H9 (cell line): ENCODE data around the gene RGS3. TPM values are rescaled to one million over a fixed set of nuclear protein-coding genes. Genes with fewer than 3 reads are reported as not detected.
A peak's percentile ranks its signal among the peaks of the same experiment; 100 is the strongest.

Source experiments
- DNase-seq: peaks from one replicate; pipeline ENCODE4 v3.0.0-alpha.2; 2017
- H2AFZ ChIP-seq: one replicate; pipeline ENCODE4 v1.6.1; 2013; ENCODE audit warnings: mild to moderate bottlenecking, low read length, control low read depth, moderate library complexity
- H2AK5ac ChIP-seq: 2 replicates; pipeline ENCODE4 v1.6.1; 2013; ENCODE audit warnings: low read length, control low read depth, mixed read lengths; ENCODE audit not compliant: insufficient read length
- H2BK120ac ChIP-seq: one replicate; pipeline ENCODE4 v1.6.1; 2013; ENCODE audit warnings: low read depth, mild to moderate bottlenecking, low read length, control low read depth, inconsistent platforms; ENCODE audit not compliant: poor library complexity, severe bottlenecking
- H2BK12ac ChIP-seq: 2 replicates; pipeline ENCODE4 v1.6.1; 2013; ENCODE audit warnings: low read length, control low read depth, mixed read lengths, low read depth; ENCODE audit not compliant: insufficient read length
- H2BK15ac ChIP-seq: 2 replicates; pipeline ENCODE4 v1.6.1; 2013; ENCODE audit warnings: low read depth, low read length, control low read depth
- H2BK20ac ChIP-seq: one replicate; pipeline ENCODE4 v1.6.1; 2013; ENCODE audit warnings: low read depth, mild to moderate bottlenecking, low read length, control low read depth, inconsistent platforms; ENCODE audit not compliant: poor library complexity, severe bottlenecking
- H2BK5ac ChIP-seq: 2 replicates; pipeline ENCODE4 v1.6.1; 2013; ENCODE audit warnings: low read length, control low read depth, mixed read lengths; ENCODE audit not compliant: insufficient read length
- H3K14ac ChIP-seq: 2 replicates; pipeline ENCODE4 v1.6.1; 2013; ENCODE audit warnings: low read length, control low read depth; ENCODE audit not compliant: insufficient read depth
- H3K18ac ChIP-seq: 2 replicates; pipeline ENCODE4 v1.6.1; 2013; ENCODE audit warnings: low read depth, mild to moderate bottlenecking, mixed read lengths, low read length, control low read depth; ENCODE audit not compliant: insufficient read length
- H3K23ac ChIP-seq: 2 replicates; pipeline ENCODE4 v1.6.1; 2013; ENCODE audit warnings: low read length, control low read depth, mixed read lengths, low read depth; ENCODE audit not compliant: insufficient read length
- H3K23me2 ChIP-seq: 2 replicates; pipeline ENCODE4 v1.6.1; 2013; ENCODE audit warnings: low read depth, mild to moderate bottlenecking, mixed read lengths, low read length, control low read depth; ENCODE audit not compliant: insufficient read length, poor library complexity, severe bottlenecking
- H3K27ac ChIP-seq: 2 replicates; pipeline ENCODE4 v1.5.1; 2013; ENCODE audit warnings: low read length, control low read depth, mixed read lengths, low read depth; ENCODE audit not compliant: insufficient read length
- H3K27me3 ChIP-seq: 2 replicates; pipeline ENCODE4 v1.6.1; 2013; ENCODE audit warnings: low read length, control low read depth, inconsistent platforms; ENCODE audit not compliant: insufficient read depth
- H3K4ac ChIP-seq: 2 replicates; pipeline ENCODE4 v1.6.1; 2013; ENCODE audit warnings: low read depth, mild to moderate bottlenecking, control low read depth, inconsistent platforms, low read length, moderate library complexity
- H3K4me1 ChIP-seq: 2 replicates; pipeline ENCODE4 v1.6.1; 2013; ENCODE audit warnings: low read length, control low read depth, inconsistent platforms; ENCODE audit not compliant: insufficient read depth
- H3K4me2 ChIP-seq: 2 replicates; pipeline ENCODE4 v1.6.1; 2013; ENCODE audit warnings: low read length, control low read depth, mixed read lengths; ENCODE audit not compliant: insufficient read length, insufficient read depth
- H3K56ac ChIP-seq: 2 replicates; pipeline ENCODE4 v1.6.1; 2013; ENCODE audit warnings: low read depth, mild to moderate bottlenecking, mixed read lengths, low read length, control low read depth; ENCODE audit not compliant: insufficient read length
- H3K79me1 ChIP-seq: 2 replicates; pipeline ENCODE4 v1.6.1; 2013; ENCODE audit warnings: low read depth, mild to moderate bottlenecking, moderate library complexity, low read length, control low read depth, inconsistent platforms; ENCODE audit not compliant: insufficient read depth, poor library complexity, severe bottlenecking
- H3K79me2 ChIP-seq: 2 replicates; pipeline ENCODE4 v1.6.1; 2013; ENCODE audit warnings: low read length, control low read depth, inconsistent platforms; ENCODE audit not compliant: insufficient read depth
- H3K9ac ChIP-seq: 2 replicates; pipeline ENCODE4 v1.6.1; 2013; ENCODE audit warnings: low read length, control low read depth, mixed read lengths; ENCODE audit not compliant: insufficient read length; ENCODE audit errors: extremely low read depth
- H3K9me3 ChIP-seq: one replicate; pipeline ENCODE4 v1.6.1; 2013; ENCODE audit warnings: low read depth, low read length, inconsistent platforms; ENCODE audit not compliant: control insufficient read depth
- H3T11ph ChIP-seq: one replicate; pipeline ENCODE4 v1.6.1; 2013; ENCODE audit warnings: mild to moderate bottlenecking, low read length, control low read depth, inconsistent platforms
- H4K20me1 ChIP-seq: one replicate; pipeline ENCODE4 v1.6.1; 2013; ENCODE audit not compliant: control insufficient read depth, insufficient read length, insufficient read depth
- H4K5ac ChIP-seq: 2 replicates; pipeline ENCODE4 v1.6.1; 2013; ENCODE audit warnings: low read depth, mild to moderate bottlenecking, mixed read lengths, low read length, control low read depth; ENCODE audit not compliant: insufficient read length
- H4K8ac ChIP-seq: replicated peaks from 2 replicates; pipeline ENCODE4 v1.6.1; 2013; ENCODE audit warnings: low read length, control low read depth, mixed read lengths, low read depth; ENCODE audit not compliant: insufficient read length
- H4K91ac ChIP-seq: 2 replicates; pipeline ENCODE4 v1.6.1; 2013; ENCODE audit warnings: low read depth, mild to moderate bottlenecking, moderate library complexity, mixed read lengths, low read length, control low read depth; ENCODE audit not compliant: insufficient read length
- H3K27ac Mint-ChIP-seq, 3 experiments: 2 replicates in 2 of 3; 3 replicates in 1 of 3; pipeline ENCODE4 v1.8.0; 2020 to 2021; ENCODE audit warnings: mixed read lengths in 3 of 3, mild to moderate bottlenecking in 1 of 3, moderate library complexity in 1 of 3
- H3K27me3 Mint-ChIP-seq: 2 replicates; pipeline ENCODE4 v1.8.0; 2021; ENCODE audit warnings: low read depth, mild to moderate bottlenecking, moderate library complexity, mixed read lengths
- H3K36me3 Mint-ChIP-seq, 3 experiments: 2 replicates in 2 of 3; 3 replicates in 1 of 3; pipeline ENCODE4 v1.8.0; 2020 to 2021; ENCODE audit warnings: low read depth in 3 of 3, mixed read lengths in 3 of 3; ENCODE audit not compliant: insufficient read depth in 1 of 3
- H3K4me1 Mint-ChIP-seq, 2 experiments: 2 replicates each; pipeline ENCODE4 v1.8.0; 2020; ENCODE audit warnings: mixed read lengths in 2 of 2
- H3K4me3 Mint-ChIP-seq, 2 experiments: 2 replicates in 1 of 2; 3 replicates in 1 of 2; pipeline ENCODE4 v1.8.0; 2020 to 2021; ENCODE audit warnings: mild to moderate bottlenecking in 2 of 2, mixed read lengths in 2 of 2, moderate library complexity in 1 of 2
- H3K9me3 Mint-ChIP-seq, 2 experiments: 2 replicates in 1 of 2; 3 replicates in 1 of 2; pipeline ENCODE4 v1.8.0; 2020; ENCODE audit warnings: mild to moderate bottlenecking in 2 of 2, mixed read lengths in 2 of 2, moderate library complexity in 1 of 2
- CTCF ChIP-seq: fragments of 200-600 bp; sonication (generic); conservative IDR thresholded peaks from 3 replicates; pipeline ENCODE4 v1.8.0; 2021; ENCODE audit warnings: antibody characterized with exemption, mild to moderate bottlenecking
- WGBS: extraction: QIAGEN DNeasy Blood & Tissue Kit; methylation state at CpG from one replicate; pipeline ENCODE4 v1.1.7; 2013; ENCODE audit warnings: missing lambda C conversion rate, low lambda C conversion rate, mixed read lengths; ENCODE audit not compliant: insufficient read length; ENCODE audit errors: extremely low coverage; 5-methylcytosine and 5-hydroxymethylcytosine counted together
- total RNA-seq: library from RNA; stranded (reverse); gene quantifications from 2 replicates; pipeline ENCODE4 v1.2.1, GENCODE V29; 2021

RGS3 gene
- total RNA-seq, 1 experiment from 2014 or later: 13.9 TPM

GRCh38 chr9:113645227-113645977 lies 181.9 kb downstream of the RGS3 start:
- no peak overlapping the region for H3T11ph ChIP-seq
- H3K23ac ChIP-seq: no peak overlapping the region
- H3K79me2 ChIP-seq: no peaks in the 10 kb centered on the region
- Mint-ChIP-seq H3K9me3 (no peaks in the 10 kb centered on the region), H3K4me3 (no peak overlapping the region), H3K4me1 (peaks cover 2 to 12% of the 10 kb centered on the region in 2 experiments; a peak in 3 of 4 replicates), H3K27ac (no peak overlapping the region), H3K36me3 (no peaks in the 10 kb centered on the region), H3K27me3 (peaks cover 52% of the 10 kb centered on the region)
- H2BK20ac ChIP-seq: no peak overlapping the region
- H3K9ac ChIP-seq: no peak overlapping the region
- no CpG with 5 or more reads among the region's 15 CpGs for WGBS
- no peak overlapping the region for H2BK12ac ChIP-seq
- H4K5ac ChIP-seq: no peak overlapping the region
- H2AFZ ChIP-seq: no peak overlapping the region
- no peak overlapping the region for H3K56ac ChIP-seq
- no peaks in the 10 kb centered on the region for H3K23me2 ChIP-seq
- H3K27me3 ChIP-seq: no peaks in the 10 kb centered on the region; the same call in 1 of the 2 replicates
- no peaks in the 10 kb centered on the region for H4K20me1 ChIP-seq
- no peak overlapping the region for H4K8ac ChIP-seq
- no peak overlapping the region for H2AK5ac ChIP-seq
- no peaks in the 10 kb centered on the region for H3K9me3 ChIP-seq
- H4K91ac ChIP-seq: no peak overlapping the region
- no peak overlapping the region for H3K14ac ChIP-seq
- H2BK15ac ChIP-seq: no peak overlapping the region
- H3K18ac ChIP-seq: no peak overlapping the region
- peak; percentile 30 for DNase-seq
- no peaks in the 10 kb centered on the region for H3K79me1 ChIP-seq
- H3K4me2 ChIP-seq: no peak overlapping the region
- 0 out of 2 replicates have a peak, but pooled peaks cover 3% of the 10 kb centered on the region for H3K4me1 ChIP-seq
- no peak overlapping the region for H3K4ac ChIP-seq
- no peak overlapping the region for H2BK120ac ChIP-seq
- TF ChIP-seq CTCF: no peak
- no peak overlapping the region for H2BK5ac ChIP-seq
- no peak overlapping the region for H3K27ac ChIP-seq
